H1 (cell line): ENCODE data around the gene NEURL4. TPM values are rescaled to one million over a fixed set of nuclear protein-coding genes. Genes with fewer than 3 reads are reported as not detected.

Experiments
- CTCF ChIA-PET: fragments of 300-600 bp; sonication (Branson Sonifier 250); formaldehyde crosslinking; loops from one replicate; lab custom pipeline; 2021; ENCODE audit not compliant: partially characterized antibody; lab: Charles Lee
- POLR2A ChIA-PET: fragments of 300-600 bp; sonication (Branson Sonifier 250); formaldehyde crosslinking; loops from one replicate; lab custom pipeline; 2021; ENCODE audit warnings: inconsistent platforms; ENCODE audit not compliant: partially characterized antibody; lab: Charles Lee
- DNase-seq, 2 experiments: peaks; one replicate each; pipeline versions ENCODE4 v3.0.0 to v3.0.0-alpha.2; 2010 to 2022; ENCODE audit warnings: low spot score in 2 of 2, low read depth in 1 of 2, mixed read lengths in 1 of 2
- FAIRE-seq: peaks from 2 replicates; lab custom pipeline; 2011; peaks lifted over from hg19 to GRCh38; lab: Jason Lieb, UNC
- H2AFZ ChIP-seq: 2 replicates; pipeline ENCODE4 v1.8.1; 2012; ENCODE audit warnings: low read length, inconsistent platforms
- H2AK5ac ChIP-seq: 2 replicates; pipeline ENCODE4 v1.6.1; 2013; ENCODE audit warnings: low read depth, low read length
- H2BK120ac ChIP-seq: replicated peaks from 2 replicates; pipeline ENCODE3; 2013; ENCODE audit warnings: low read depth, low read length, inconsistent platforms
- H2BK12ac ChIP-seq: 2 replicates; pipeline ENCODE4 v1.6.1; 2013; ENCODE audit warnings: low read depth, low read length
- H2BK15ac ChIP-seq: 2 replicates; pipeline ENCODE4 v1.6.1; 2013; ENCODE audit warnings: low read length
- H2BK20ac ChIP-seq: 2 replicates; pipeline ENCODE4 v1.6.1; 2013; ENCODE audit warnings: low read length
- H2BK5ac ChIP-seq: 2 replicates; pipeline ENCODE4 v1.6.1; 2013; ENCODE audit warnings: low read depth, low read length
- H3K14ac ChIP-seq: 2 replicates; pipeline ENCODE4 v1.6.1; 2013; ENCODE audit warnings: inconsistent platforms; ENCODE audit not compliant: insufficient read length
- H3K18ac ChIP-seq: 2 replicates; pipeline ENCODE4 v1.6.1; 2013; ENCODE audit warnings: low read length; ENCODE audit errors: extremely low read depth
- H3K23ac ChIP-seq: 2 replicates; pipeline ENCODE4 v1.6.1; 2013; ENCODE audit warnings: inconsistent platforms; ENCODE audit not compliant: insufficient read length
- H3K23me2 ChIP-seq: 2 replicates; pipeline ENCODE4 v1.6.1; 2013; ENCODE audit warnings: low read depth, low read length
- H3K27ac ChIP-seq: 2 replicates; pipeline ENCODE4 v1.6.1; 2011; ENCODE audit warnings: low read depth, low read length, inconsistent platforms
- H3K27me3 ChIP-seq, 4 experiments: replicated peaks in 1 of 4; 1 replicate in 1 of 4; 2 replicates in 3 of 4; pipeline versions ENCODE4 v1.6.1 to v1.8.1; 2011 to 2013; ENCODE audit warnings: low read length in 3 of 4, mild to moderate bottlenecking in 3 of 4, inconsistent platforms in 2 of 4, mixed read lengths in 2 of 4, moderate library complexity in 1 of 4; ENCODE audit not compliant: control insufficient read depth in 3 of 4, insufficient read depth in 3 of 4; ENCODE audit errors: extremely low read depth in 1 of 4
- H3K36me3 ChIP-seq, 4 experiments: 2 replicates each; pipeline versions ENCODE4 v1.6.1 to v1.8.1; 2011 to 2013; ENCODE audit warnings: mild to moderate bottlenecking in 4 of 4, low read length in 3 of 4, moderate library complexity in 2 of 4, control low read depth in 1 of 4, inconsistent platforms in 1 of 4; ENCODE audit not compliant: insufficient read depth in 4 of 4, control insufficient read depth in 2 of 4
- H3K4ac ChIP-seq: replicated peaks from 2 replicates; pipeline ENCODE3; 2013; ENCODE audit warnings: low read length, low read depth, mixed read lengths, inconsistent platforms; ENCODE audit not compliant: insufficient read length
- H3K4me1 ChIP-seq, 4 experiments: replicated peaks in 1 of 4; 1 replicate in 1 of 4; 2 replicates in 3 of 4; pipeline versions ENCODE4 v1.6.1 to v1.8.1; 2011 to 2013; ENCODE audit warnings: low read length in 3 of 4, inconsistent platforms in 2 of 4, mixed read lengths in 1 of 4; ENCODE audit not compliant: insufficient read depth in 4 of 4, control insufficient read depth in 3 of 4
- H3K4me2 ChIP-seq, 2 experiments: 2 replicates each; pipeline versions ENCODE4 v1.6.1 to v1.8.1; 2011 to 2013; ENCODE audit warnings: low read depth in 2 of 2, low read length in 2 of 2, control low read depth in 1 of 2, inconsistent platforms in 1 of 2, mild to moderate bottlenecking in 1 of 2; ENCODE audit not compliant: insufficient read depth in 1 of 2
- H3K4me3 ChIP-seq, 4 experiments: fragments of 200-600, 300-600 bp in 1 of 4; sonication (generic), shearing (Covaris generic), sonication (Bioruptor Twin) in 1 of 4; 2 replicates each; pipeline versions ENCODE4 v1.5.1 to v1.8.1; 2011 to 2016; ENCODE audit warnings: low read length in 4 of 4, low read depth in 3 of 4, control low read depth in 2 of 4, inconsistent platforms in 2 of 4, mild to moderate bottlenecking in 2 of 4, mixed read lengths in 1 of 4, moderate library complexity in 1 of 4; ENCODE audit not compliant: insufficient read depth in 2 of 4; ENCODE audit errors: extremely low read depth in 1 of 4
- H3K56ac ChIP-seq: replicated peaks from 2 replicates; pipeline ENCODE3; 2013; ENCODE audit warnings: low read depth, mild to moderate bottlenecking, mixed read lengths, low read length, inconsistent platforms; ENCODE audit not compliant: insufficient read length
- H3K79me1 ChIP-seq: 2 replicates; pipeline ENCODE4 v1.6.1; 2013; ENCODE audit warnings: low read depth, low read length, control low read depth
- H3K79me2 ChIP-seq, 2 experiments: 2 replicates each; pipeline versions ENCODE4 v1.6.1 to v1.8.1; 2012 to 2013; ENCODE audit warnings: low read length in 2 of 2, mild to moderate bottlenecking in 2 of 2, inconsistent platforms in 1 of 2; ENCODE audit not compliant: insufficient read depth in 2 of 2, control insufficient read depth in 1 of 2
- H3K9ac ChIP-seq, 4 experiments: replicated peaks in 1 of 4; 1 replicate in 1 of 4; 2 replicates in 3 of 4; pipeline versions ENCODE4 v1.6.1 to v1.8.1; 2011 to 2013; ENCODE audit warnings: low read depth in 3 of 4, low read length in 3 of 4, control low read depth in 2 of 4, mild to moderate bottlenecking in 2 of 4, moderate library complexity in 2 of 4, inconsistent platforms in 1 of 4; ENCODE audit errors: extremely low read depth in 1 of 4
- H3K9me3 ChIP-seq, 2 experiments: 2 replicates each; pipeline versions ENCODE4 v1.6.1 to v1.8.1; 2012 to 2013; ENCODE audit warnings: mild to moderate bottlenecking in 2 of 2, moderate library complexity in 2 of 2, control low read depth in 1 of 2, inconsistent platforms in 1 of 2, low read depth in 1 of 2, low read length in 1 of 2, mixed read lengths in 1 of 2; ENCODE audit not compliant: insufficient read depth in 2 of 2
- H4K20me1 ChIP-seq, 2 experiments: replicated peaks in 1 of 2; 2 replicates each; pipeline versions ENCODE3 to v1.8.1; 2011 to 2013; ENCODE audit warnings: inconsistent platforms in 2 of 2, low read length in 2 of 2, mild to moderate bottlenecking in 1 of 2; ENCODE audit not compliant: insufficient read depth in 2 of 2, control insufficient read depth in 1 of 2
- H4K5ac ChIP-seq: 2 replicates; pipeline ENCODE4 v1.6.1; 2013; ENCODE audit warnings: low read length, low read depth, mixed read lengths, inconsistent platforms; ENCODE audit not compliant: insufficient read length
- H4K8ac ChIP-seq: 2 replicates; pipeline ENCODE4 v1.8.0; 2013; ENCODE audit warnings: mild to moderate bottlenecking, moderate library complexity, low read length, inconsistent platforms; ENCODE audit not compliant: insufficient read depth; ENCODE audit errors: extremely low read depth
- H4K91ac ChIP-seq: replicated peaks from 2 replicates; pipeline ENCODE3; 2013; ENCODE audit warnings: low read length, mixed read lengths, inconsistent platforms; ENCODE audit not compliant: insufficient read length
- RAD21 ChIP-seq, 2 experiments: IDR thresholded peaks in 1 of 2; conservative IDR thresholded peaks in 1 of 2; 2 replicates each; pipeline ENCODE4 v1.6.1; 2011; ENCODE audit warnings: low read depth in 2 of 2, low read length in 2 of 2, improper control_type of control experiment in 1 of 2, inconsistent platforms in 1 of 2, mild to moderate bottlenecking in 1 of 2, moderate library complexity in 1 of 2
- WGBS, 2 experiments: shearing (Covaris generic) in 1 of 2; methylation state at CpG; one replicate each; pipeline versions ENCODE4 v1.1.6 to v1.1.7; 2013 to 2015; ENCODE audit warnings: low lambda C conversion rate in 2 of 2, mixed read lengths in 2 of 2, inconsistent platforms in 1 of 2, low coverage in 1 of 2, missing lambda C conversion rate in 1 of 2; ENCODE audit not compliant: insufficient replicate concordance in 2 of 2, insufficient coverage in 1 of 2, insufficient read length in 1 of 2; ENCODE audit errors: extremely low coverage in 1 of 2, missing lambda C conversion rate in 1 of 2; 5-methylcytosine and 5-hydroxymethylcytosine counted together
- polyA plus RNA-seq, 7 experiments: library from polyadenylated mRNA; depleted of rRNA in 3 of 7; stranded (reverse) in 5 of 7; unstranded in 2 of 7; fragments of >200 nt in 5 of 7; fragments of 200-250 nt in 2 of 7; gene quantifications; 1 replicate in 5 of 7; 2 replicates in 1 of 7; 4 replicates in 1 of 7; pipeline versions ENCODE4 v1.2.1 to v1.2.3, GENCODE V29; 2011 to 2013; ENCODE audit warnings: missing spikeins in 2 of 7, mixed read lengths in 2 of 7
- total RNA-seq: library from RNA; stranded (reverse); fragmentation: NEBNext Ultra II Directional; extraction: Animal tissue kit (Norgen Biotek cat#: 25700); gene quantifications from 2 replicates; pipeline ENCODE4 v1.2.1, GENCODE V29; 2021

Gene NEURL4
- total and polyA plus RNA-seq, 2 of the 8 experiments (the other 6 are each of a cell fraction or from before 2014, with no cell fraction given) = 29.6 to 46.8 TPM

GRCh38 chr17:7361906-7362305, 32.8 kb upstream of the NEURL4 start:
- Histone ChIP-seq H2AK5ac (no peak overlapping the region), H4K20me1 (no peaks in the 10 kb centered on the region), H3K14ac (no peak overlapping the region), H4K8ac (no peak overlapping the region), H3K18ac (no peak overlapping the region), H3K9ac (no peak overlapping the region), H3K9me3 (no peaks in the 10 kb centered on the region), H3K36me3 (no peaks in the 10 kb centered on the region), H4K5ac (no peak overlapping the region), H2BK5ac (no peak overlapping the region), H2AFZ (no peak overlapping the region), H4K91ac (no peak overlapping the region), H2BK15ac (no peak overlapping the region), H2BK12ac (no peak overlapping the region), H3K79me2 (no peaks in the 10 kb centered on the region), H3K27me3 (no peaks in the 10 kb centered on the region), H3K4ac (no peak overlapping the region), H3K56ac (no peak overlapping the region), H3K4me3 (no peak overlapping the region), H3K4me1 (peaks cover 0 to 1% (median under 1%) of the 10 kb centered on the region in 4 experiments; a peak in 3 of 7 replicates), H3K79me1 (no peaks in the 10 kb centered on the region), H2BK120ac (no peak overlapping the region), H2BK20ac (no peak overlapping the region), H3K27ac (no peak overlapping the region), H3K4me2 (no peak overlapping the region), H3K23me2 (no peaks in the 10 kb centered on the region), H3K23ac (no peak overlapping the region)
- TF ChIP-seq RAD21 (IDR thresholded peaks at IDR 0.05 in 1 of 2, conservative IDR thresholded peaks at IDR 0.05 in 1 of 2; ENCODE audit: low read depth in 2 of 2, low read length in 2 of 2) = no peak
- no peak for FAIRE-seq
- ChIA-PET CTCF (interaction anchor here (0.7 to 2.1 kb wide), 7 partner anchors 8 to 141 kb away, joined by 3 to 11 read pairs (median 5); partner anchors contain the start of gene SPEM1), POLR2A (interaction anchor here (0.9 to 1.5 kb wide), 5 partner anchors 18 to 141 kb away, joined by 3 to 5 read pairs (median 4); partner anchors contain the start of gene POLR2A)
- no peak for DNase-seq
- WGBS, 2 experiments = 95% methylated on average over 3 of the region's 3 CpGs; no CpG with 5 or more reads in 1 of the 2 experiments
